Glomerular visceral epithelial cell (primary cell): Measurements from ENCODE around the gene CASP3.
"Not testable (repeated sequence)": the region's sequence is repeated elsewhere in the genome, so short reads cannot be mapped to it uniquely, and the experiment has no call there.

ENCODE experiments used
- DNase-seq: peaks from one replicate; pipeline ENCODE4 v3.0.0-alpha.2; 2016; ENCODE audit errors: extremely low spot score

Gene CASP3

GRCh38 chr4:184596617-184597185, 52.5 kb downstream of the CASP3 start:
- no peak for DNase-seq

GRCh38 chr4:184596044-184596616, 53.1 kb downstream of the CASP3 start:
- DNase-seq, result no peak

- DNase-seq, result no peak
Measured at GRCh38 chr4:184595430-184595829, 53.8 kb downstream of the CASP3 start.

- DNase-seq, result no peak
Measured at GRCh38 chr4:184593461-184593860, 55.8 kb downstream of the CASP3 start.

GRCh38 chr4:184591747-184592270, 57.4 kb downstream of the CASP3 start:
- DNase-seq, result not testable (repeated sequence)

- DNase-seq, result no peak
Measured at GRCh38 chr4:184591070-184591677, 58.1 kb downstream of the CASP3 start.

- DNase-seq, result no peak
Measured at GRCh38 chr4:184590196-184590595, 59.1 kb downstream of the CASP3 start.

GRCh38 chr4:184588893-184589292, 60.4 kb downstream of the CASP3 start:
- DNase-seq, result no peak

- DNase-seq, result no peak
Measured at GRCh38 chr4:184587701-184588100, 61.5 kb downstream of the CASP3 start.

- DNase-seq, result no peak
Measured at GRCh38 chr4:184587221-184587620, 62.0 kb downstream of the CASP3 start.

- no peak for DNase-seq
Measured at GRCh38 chr4:184583738-184584502, 65.3 kb downstream of the CASP3 start.
